OCI-LY3 (cell line): ENCODE results near the gene PPA1.

Experiments used
- H2AFZ ChIP-seq: fragments of 200-600, 300-600 bp; shearing (Covaris generic); 2 replicates; pipeline ENCODE4 v1.6.0; 2014; ENCODE audit warnings: antibody characterized with exemption, low read depth, low read length
- H3K27ac ChIP-seq: fragments of 200-600, 300-600 bp; sonication (generic); 2 replicates; pipeline ENCODE4 v1.5.1; 2014; ENCODE audit warnings: mild to moderate bottlenecking, low read length, moderate library complexity, mixed read lengths
- H3K27me3 ChIP-seq: fragments of 200-600, 300-600 bp; sonication (generic); 2 replicates; pipeline ENCODE4 v1.6.1; 2014; ENCODE audit warnings: low read depth, low read length, mixed read lengths
- H3K36me3 ChIP-seq: fragments of 200-600, 300-600 bp; sonication (generic); replicated peaks from 2 replicates; pipeline ENCODE3; 2014; ENCODE audit warnings: low read depth, low read length, mixed read lengths
- H3K4me1 ChIP-seq: fragments of 300-600, 200-600 bp; sonication (generic); 2 replicates; pipeline ENCODE4 v1.6.1; 2014; ENCODE audit warnings: low read length, mixed read lengths
- H3K4me2 ChIP-seq: fragments of 200-600, 300-600 bp; sonication (generic); 2 replicates; pipeline ENCODE4 v1.6.1; 2014; ENCODE audit warnings: low read length, mixed read lengths
- H3K4me3 ChIP-seq: fragments of 300-600, 200-600 bp; sonication (generic); 2 replicates; pipeline ENCODE4 v1.5.1; 2014; ENCODE audit warnings: antibody characterized with exemption, mild to moderate bottlenecking, low read length, moderate library complexity
- H3K79me2 ChIP-seq: fragments of 300-600, 200-600 bp; shearing (Covaris generic); 2 replicates; pipeline ENCODE4 v1.6.1; 2014; ENCODE audit warnings: mild to moderate bottlenecking, low read length, mixed read lengths
- H3K9ac ChIP-seq: fragments of 300-600, 200-600 bp; shearing (Covaris generic); 2 replicates; pipeline ENCODE4 v1.6.0; 2014; ENCODE audit warnings: mild to moderate bottlenecking, low read length, moderate library complexity
- H3K9me3 ChIP-seq: fragments of 200-600, 300-600 bp; shearing (Covaris generic); 2 replicates; pipeline ENCODE4 v1.6.1; 2014; ENCODE audit warnings: low read length, mixed read lengths; ENCODE audit not compliant: insufficient read depth
- H4K20me1 ChIP-seq: fragments of 200-600, 300-600 bp; sonication (generic); 2 replicates; pipeline ENCODE4 v1.6.1; 2016; ENCODE audit warnings: low read length, mixed read lengths; ENCODE audit not compliant: insufficient read depth
- EZH2phosphoT487 ChIP-seq: fragments of 200-600 bp; shearing (Covaris generic); IDR thresholded peaks from 2 replicates; pipeline ENCODE4 v1.6.1; 2018; ENCODE audit warnings: antibody characterized with exemption, mixed run types, low read depth
- TF ChIP-seq, protein P1 (sequence below): fragments of 200-600, 300-600 bp; sonication (generic); IDR thresholded peaks from 2 replicates; pipeline ENCODE4 v1.5.1; 2014; ENCODE audit warnings: antibody characterized with exemption, low read length, low read depth

PPA1 gene

DNA sequence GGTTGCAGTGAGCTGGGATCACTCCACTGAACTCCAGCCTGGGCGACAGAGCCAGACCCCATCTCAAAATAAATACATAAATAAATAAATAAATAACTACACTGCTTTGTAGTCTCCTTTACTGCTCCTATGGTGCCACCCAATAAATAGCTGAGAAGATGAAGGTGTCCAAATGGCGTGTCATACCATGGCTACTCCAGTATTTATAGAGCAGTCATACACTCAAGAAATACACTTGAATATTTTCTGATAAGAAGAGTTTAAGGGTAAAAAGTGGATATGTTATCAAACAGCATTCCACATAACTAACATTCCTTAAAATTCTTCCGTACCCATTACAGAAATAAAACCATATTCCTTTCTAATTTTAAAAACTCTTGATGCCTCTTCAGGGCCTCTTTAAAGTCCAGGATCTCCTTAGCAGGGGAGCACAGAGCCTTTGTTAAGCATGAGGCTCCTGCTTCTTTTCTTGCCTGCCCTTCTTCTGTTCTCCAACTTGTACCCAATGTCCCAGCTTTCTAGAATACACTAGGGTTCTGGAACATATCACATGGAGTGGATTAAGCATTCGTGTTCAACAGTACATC, 55.0 kb downstream of the PPA1 start:
- Histone ChIP-seq H3K4me1 (peaks cover 6% of the 10 kb centered on the region), H4K20me1 (no peaks in the 10 kb centered on the region), H3K36me3 (no peaks in the 10 kb centered on the region), H3K4me3 (no peak overlapping the region), H3K9ac (no peak overlapping the region), H2AFZ (no peak overlapping the region), H3K27me3 (no peaks in the 10 kb centered on the region), H3K79me2 (no peaks in the 10 kb centered on the region), H3K4me2 (no peak overlapping the region), H3K9me3 (no peaks in the 10 kb centered on the region), H3K27ac (no peak overlapping the region)
- no peak for TF ChIP-seq EZH2phosphoT487
- TF ChIP-seq, protein P1, sequence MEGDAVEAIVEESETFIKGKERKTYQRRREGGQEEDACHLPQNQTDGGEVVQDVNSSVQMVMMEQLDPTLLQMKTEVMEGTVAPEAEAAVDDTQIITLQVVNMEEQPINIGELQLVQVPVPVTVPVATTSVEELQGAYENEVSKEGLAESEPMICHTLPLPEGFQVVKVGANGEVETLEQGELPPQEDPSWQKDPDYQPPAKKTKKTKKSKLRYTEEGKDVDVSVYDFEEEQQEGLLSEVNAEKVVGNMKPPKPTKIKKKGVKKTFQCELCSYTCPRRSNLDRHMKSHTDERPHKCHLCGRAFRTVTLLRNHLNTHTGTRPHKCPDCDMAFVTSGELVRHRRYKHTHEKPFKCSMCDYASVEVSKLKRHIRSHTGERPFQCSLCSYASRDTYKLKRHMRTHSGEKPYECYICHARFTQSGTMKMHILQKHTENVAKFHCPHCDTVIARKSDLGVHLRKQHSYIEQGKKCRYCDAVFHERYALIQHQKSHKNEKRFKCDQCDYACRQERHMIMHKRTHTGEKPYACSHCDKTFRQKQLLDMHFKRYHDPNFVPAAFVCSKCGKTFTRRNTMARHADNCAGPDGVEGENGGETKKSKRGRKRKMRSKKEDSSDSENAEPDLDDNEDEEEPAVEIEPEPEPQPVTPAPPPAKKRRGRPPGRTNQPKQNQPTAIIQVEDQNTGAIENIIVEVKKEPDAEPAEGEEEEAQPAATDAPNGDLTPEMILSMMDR, result no peak

DNA sequence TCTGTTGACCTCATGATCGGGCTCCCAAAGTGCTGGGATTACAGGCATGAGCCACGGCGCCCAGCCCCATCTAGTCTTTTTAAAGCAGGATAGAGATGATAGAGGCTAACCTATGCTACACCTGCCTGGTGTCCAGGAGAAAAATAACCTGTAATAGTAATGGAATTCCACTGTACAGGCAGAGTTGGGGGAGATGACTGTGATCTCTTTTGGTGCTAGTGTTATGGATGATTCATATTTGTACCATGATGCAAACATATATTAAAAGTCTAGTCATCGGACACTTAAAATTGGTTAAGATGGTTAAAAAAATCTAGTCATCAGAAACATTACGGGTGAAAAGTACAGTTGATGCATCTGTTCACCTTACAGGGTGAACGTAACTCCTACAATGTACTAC, 56.8 kb downstream of the PPA1 start:
- Histone ChIP-seq H3K27ac (no peak overlapping the region), H4K20me1 (no peaks in the 10 kb centered on the region), H2AFZ (no peak overlapping the region), H3K9me3 (no peaks in the 10 kb centered on the region), H3K4me2 (no peak overlapping the region), H3K4me3 (no peak overlapping the region), H3K9ac (no peak overlapping the region), H3K36me3 (no peaks in the 10 kb centered on the region), H3K27me3 (no peaks in the 10 kb centered on the region), H3K79me2 (no peaks in the 10 kb centered on the region), H3K4me1 (peaks cover 6% of the 10 kb centered on the region)
- TF ChIP-seq, protein P1, result no peak
- no peak for TF ChIP-seq EZH2phosphoT487

DNA sequence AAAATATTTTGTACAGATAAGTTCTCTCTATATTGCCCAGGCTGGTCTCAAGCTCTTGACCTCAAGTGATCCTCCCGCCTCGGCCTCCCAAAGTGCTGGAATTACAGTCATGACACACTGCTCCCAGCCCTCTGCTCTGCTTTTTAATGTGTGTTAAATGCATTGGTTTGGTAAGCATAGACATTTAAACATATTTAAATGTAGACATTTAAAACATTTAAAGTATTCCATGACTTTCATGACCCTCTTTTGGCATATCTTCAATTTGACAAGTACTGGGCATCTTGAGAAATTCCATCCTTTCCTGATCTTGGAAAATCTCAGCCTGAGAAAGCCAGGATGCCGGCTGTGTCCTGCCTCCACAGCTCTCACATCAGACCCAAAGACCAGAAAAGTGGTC, 57.7 kb downstream of the PPA1 start:
- H3K9me3 ChIP-seq, result no peaks in the 10 kb centered on the region
- H3K9ac ChIP-seq, result no peak overlapping the region
- H4K20me1 ChIP-seq, result no peaks in the 10 kb centered on the region
- peaks cover 11% of the 10 kb centered on the region for H3K4me1 ChIP-seq
- no peak overlapping the region for H3K4me3 ChIP-seq
- no peak overlapping the region for H3K4me2 ChIP-seq
- no peak overlapping the region for H2AFZ ChIP-seq
- H3K27me3 ChIP-seq, result no peaks in the 10 kb centered on the region
- H3K36me3 ChIP-seq, result no peaks in the 10 kb centered on the region
- no peak overlapping the region for H3K27ac ChIP-seq
- no peaks in the 10 kb centered on the region for H3K79me2 ChIP-seq
- TF ChIP-seq EZH2phosphoT487, result no peak
- TF ChIP-seq, protein P1, result no peak

DNA sequence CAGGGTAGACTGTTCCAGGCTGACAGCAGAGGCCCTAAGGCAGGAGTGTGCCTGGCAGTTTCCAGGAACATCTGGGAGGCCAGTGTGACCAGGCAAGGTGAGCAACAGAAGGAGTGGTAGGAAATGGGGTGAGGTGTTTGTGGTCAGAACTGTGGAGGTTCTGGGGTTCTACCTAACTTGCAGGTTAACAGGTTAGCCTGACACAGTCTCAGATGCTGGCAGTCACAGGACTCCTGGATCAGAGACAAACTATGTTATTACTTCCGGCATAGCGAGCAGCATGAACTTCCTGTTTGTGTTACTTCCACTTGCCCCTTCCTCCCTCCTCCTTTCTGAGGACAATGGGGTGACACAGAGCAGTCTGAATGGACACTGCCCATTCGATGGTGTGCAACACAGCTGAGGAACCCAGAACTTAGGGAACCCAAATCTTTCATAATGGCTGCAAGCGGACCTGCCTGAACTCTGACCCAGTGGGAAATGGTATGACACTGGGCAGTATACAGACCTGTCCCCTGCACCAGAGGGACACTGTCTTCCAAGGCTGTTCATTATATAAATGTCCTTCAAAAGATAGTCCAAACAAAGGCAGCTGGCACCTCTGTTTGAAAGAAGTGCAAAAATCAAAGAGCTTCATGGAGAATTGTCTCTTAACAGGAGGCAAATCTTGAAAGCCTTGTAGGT, 59.0 kb downstream of the PPA1 start:
- Histone ChIP-seq H3K9ac (no peak overlapping the region), H3K4me1 (peaks cover 11% of the 10 kb centered on the region), H3K27ac (no peak overlapping the region)

More for the DNA sequence above, 59.0 kb downstream of the PPA1 start:
- Histone ChIP-seq H3K36me3 (no peaks in the 10 kb centered on the region), H3K79me2 (peaks cover 11% of the 10 kb centered on the region), H3K4me3 (no peak overlapping the region), H4K20me1 (peaks cover 5% of the 10 kb centered on the region; the same call in 1 of the 2 replicates), H3K9me3 (no peaks in the 10 kb centered on the region), H2AFZ (peak overlapping the region; percentile 95), H3K27me3 (no peaks in the 10 kb centered on the region), H3K4me2 (peak overlapping the region; percentile 44)
- no peak for TF ChIP-seq EZH2phosphoT487
- TF ChIP-seq, protein P1, result no peak
